Ishikawa (cell line): ENCODE results near the gene RHBDD1.

ENCODE experiments used
- EP300 ChIP-seq: IDR thresholded peaks from 2 replicates; pipeline ENCODE4 v1.6.1; 2012; ENCODE audit warnings: borderline replicate concordance
- MAX ChIP-seq: IDR thresholded peaks from 2 replicates; pipeline ENCODE4 v1.6.1; 2012
- NFIC ChIP-seq: IDR thresholded peaks from 2 replicates; pipeline ENCODE4 v1.6.1; 2012
- RAD21 ChIP-seq: IDR thresholded peaks from 2 replicates; pipeline ENCODE4 v1.6.1; 2012; ENCODE audit warnings: low read depth
- REST ChIP-seq: IDR thresholded peaks from 2 replicates; pipeline ENCODE4 v1.6.1; 2012; ENCODE audit warnings: low read depth, mild to moderate bottlenecking
- YY1 ChIP-seq: IDR thresholded peaks from 2 replicates; pipeline ENCODE4 v1.6.1; 2012; ENCODE audit warnings: low read depth

GRCh38 chr2:226788881-226789490, 46.9 kb upstream of the RHBDD1 start:
- TF ChIP-seq REST = no peak
- no peak for TF ChIP-seq MAX
- TF ChIP-seq RAD21 = no peak
- TF ChIP-seq NFIC = no peak
- TF ChIP-seq EP300 = no peak
- no peak for TF ChIP-seq YY1
